Fibroblast of villous mesenchyme (primary cell): Measurements from ENCODE around the gene SNX30. TPM values are rescaled to one million over a fixed set of nuclear protein-coding genes. Genes with fewer than 3 reads are reported as not detected.

Experiments
- DNase-seq: peaks from one replicate; pipeline ENCODE4 v3.0.0-alpha.2; 2010; ENCODE audit warnings: low read depth
- H3K4me3 ChIP-seq: 2 replicates; pipeline ENCODE4 v1.5.1; 2011; ENCODE audit warnings: low read depth, mild to moderate bottlenecking, low read length
- total RNA-seq: library from RNA; depleted of rRNA; stranded (reverse); fragments of >200 nt; gene quantifications from 2 replicates; pipeline ENCODE4 v1.2.3, GENCODE V29; 2012
- TF ChIP-seq, protein P1 (sequence below): IDR thresholded peaks from 2 replicates; pipeline ENCODE4 v1.5.1; 2012; ENCODE audit warnings: low read depth, mild to moderate bottlenecking, low read length; ENCODE audit not compliant: insufficient read depth

The SNX30 gene
- total RNA-seq, 1 donor: 27.6 TPM

DNA sequence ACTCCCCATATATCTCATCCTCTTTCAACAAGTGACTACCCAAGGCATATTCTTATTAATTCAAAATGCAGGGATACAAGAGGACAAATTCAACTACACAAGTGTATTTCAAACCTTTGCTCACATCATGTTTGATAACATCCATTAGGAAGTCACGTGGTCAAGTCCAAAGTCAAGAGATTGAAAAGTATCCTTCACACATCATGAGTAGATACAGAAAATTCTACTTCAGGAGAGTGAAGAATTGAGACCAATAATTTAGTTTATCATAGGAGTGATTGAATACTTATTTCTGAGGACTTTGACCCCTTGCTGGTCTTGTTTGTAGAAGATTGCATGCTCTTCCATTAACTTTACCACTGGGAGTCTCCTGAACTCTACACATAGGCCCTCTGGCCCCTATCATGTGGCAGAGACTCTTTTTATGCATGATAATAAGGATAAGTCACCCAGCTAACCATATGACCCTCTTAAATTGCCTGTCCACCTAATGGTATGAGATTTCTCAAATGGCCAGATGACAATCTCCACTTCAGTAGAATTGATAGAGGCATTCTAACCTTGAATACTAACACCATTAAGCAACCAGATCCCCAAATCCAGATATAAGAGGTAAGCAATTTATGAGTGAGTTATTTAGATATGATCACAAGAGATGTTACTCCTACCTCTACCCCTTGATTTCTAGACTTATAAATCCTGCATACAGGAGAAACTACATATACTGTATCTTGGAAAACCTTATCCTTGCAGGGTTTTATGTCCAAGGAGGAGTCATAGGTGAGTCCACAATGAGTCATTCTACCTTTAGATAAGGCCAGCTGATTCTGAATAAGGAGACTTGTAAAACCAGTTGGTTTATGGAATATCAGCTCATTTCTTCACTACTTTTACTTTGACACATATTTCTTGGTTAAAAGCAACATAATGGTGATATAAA is 166.8 kb downstream of the SNX30 start:
- TF ChIP-seq, protein P1, sequence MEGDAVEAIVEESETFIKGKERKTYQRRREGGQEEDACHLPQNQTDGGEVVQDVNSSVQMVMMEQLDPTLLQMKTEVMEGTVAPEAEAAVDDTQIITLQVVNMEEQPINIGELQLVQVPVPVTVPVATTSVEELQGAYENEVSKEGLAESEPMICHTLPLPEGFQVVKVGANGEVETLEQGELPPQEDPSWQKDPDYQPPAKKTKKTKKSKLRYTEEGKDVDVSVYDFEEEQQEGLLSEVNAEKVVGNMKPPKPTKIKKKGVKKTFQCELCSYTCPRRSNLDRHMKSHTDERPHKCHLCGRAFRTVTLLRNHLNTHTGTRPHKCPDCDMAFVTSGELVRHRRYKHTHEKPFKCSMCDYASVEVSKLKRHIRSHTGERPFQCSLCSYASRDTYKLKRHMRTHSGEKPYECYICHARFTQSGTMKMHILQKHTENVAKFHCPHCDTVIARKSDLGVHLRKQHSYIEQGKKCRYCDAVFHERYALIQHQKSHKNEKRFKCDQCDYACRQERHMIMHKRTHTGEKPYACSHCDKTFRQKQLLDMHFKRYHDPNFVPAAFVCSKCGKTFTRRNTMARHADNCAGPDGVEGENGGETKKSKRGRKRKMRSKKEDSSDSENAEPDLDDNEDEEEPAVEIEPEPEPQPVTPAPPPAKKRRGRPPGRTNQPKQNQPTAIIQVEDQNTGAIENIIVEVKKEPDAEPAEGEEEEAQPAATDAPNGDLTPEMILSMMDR: no peak
- no peak overlapping the region for H3K4me3 ChIP-seq
- DNase-seq: no peak

GRCh38 chr9:112917987-112918362 is 167.4 kb downstream of the SNX30 start:
- TF ChIP-seq, protein P1: no peak
- H3K4me3 ChIP-seq: no peak overlapping the region
- DNase-seq: no peak

- no peak overlapping the region for H3K4me3 ChIP-seq
- DNase-seq: peak; percentile 57
- TF ChIP-seq, protein P1: peak; percentile 68
These were observed 171.0 kb downstream of the SNX30 start for GRCh38 chr9:112921549-112921948.

Other genes starting within 250 kb of the SNX30 start
- 12.9 and 23.3 TPM in 2 replicates for gene INIP, start 32.6 kb upstream of the SNX30 start, total RNA-seq
- not detected in 2 replicates for gene SLC46A2, start 140.1 kb downstream of the SNX30 start, total RNA-seq